SJSA1 (cell line): ENCODE data around the gene FAM153A. TPM values are rescaled to one million over a fixed set of nuclear protein-coding genes. Genes with fewer than 3 reads are reported as not detected.
"Not testable (repeated sequence)": the region's sequence is repeated elsewhere in the genome, so short reads cannot be mapped to it uniquely, and the experiment has no call there.

Source experiments
- DNase-seq, 2 experiments: peaks; one replicate each; pipeline ENCODE4 v3.0.0-alpha.2; 2015 to 2020; ENCODE audit warnings: low spot score in 2 of 2, low read depth in 1 of 2
- H3K27ac ChIP-seq: fragments of 250-450 bp; sonication (Bioruptor Pico); 2 replicates; pipeline ENCODE4 v1.5.1; 2020; ENCODE audit warnings: mild to moderate bottlenecking, moderate library complexity
- H3K27me3 ChIP-seq: fragments of 250-450 bp; sonication (Bioruptor Pico); replicated peaks from 2 replicates; pipeline ENCODE4 v1.5.1; 2020; ENCODE audit warnings: mild to moderate bottlenecking, moderate library complexity
- H3K36me3 ChIP-seq: fragments of 250-450 bp; sonication (Bioruptor Pico); 2 replicates; pipeline ENCODE4 v1.5.1; 2020; ENCODE audit warnings: mild to moderate bottlenecking
- H3K4me1 ChIP-seq: fragments of 250-450 bp; sonication (Bioruptor Pico); replicated peaks from 2 replicates; pipeline ENCODE4 v1.6.1; 2021; ENCODE audit warnings: mild to moderate bottlenecking
- H3K4me3 ChIP-seq: fragments of 250-450 bp; sonication (Bioruptor Pico); 2 replicates; pipeline ENCODE4 v1.5.1; 2020; ENCODE audit warnings: mild to moderate bottlenecking
- H3K9me3 ChIP-seq: fragments of 250-450 bp; sonication (Bioruptor Pico); replicated peaks from 2 replicates; pipeline ENCODE4 v1.5.1; 2020; ENCODE audit warnings: mild to moderate bottlenecking
- total RNA-seq: library from RNA; depleted of rRNA; stranded (reverse); fragments of >200 nt; shearing (Covaris generic); gene quantifications from 2 replicates; pipeline ENCODE4 v1.2.3, GENCODE V29; 2014; rRNA removed

The FAM153A gene
- not detected in 2 replicates for total RNA-seq

DNA sequence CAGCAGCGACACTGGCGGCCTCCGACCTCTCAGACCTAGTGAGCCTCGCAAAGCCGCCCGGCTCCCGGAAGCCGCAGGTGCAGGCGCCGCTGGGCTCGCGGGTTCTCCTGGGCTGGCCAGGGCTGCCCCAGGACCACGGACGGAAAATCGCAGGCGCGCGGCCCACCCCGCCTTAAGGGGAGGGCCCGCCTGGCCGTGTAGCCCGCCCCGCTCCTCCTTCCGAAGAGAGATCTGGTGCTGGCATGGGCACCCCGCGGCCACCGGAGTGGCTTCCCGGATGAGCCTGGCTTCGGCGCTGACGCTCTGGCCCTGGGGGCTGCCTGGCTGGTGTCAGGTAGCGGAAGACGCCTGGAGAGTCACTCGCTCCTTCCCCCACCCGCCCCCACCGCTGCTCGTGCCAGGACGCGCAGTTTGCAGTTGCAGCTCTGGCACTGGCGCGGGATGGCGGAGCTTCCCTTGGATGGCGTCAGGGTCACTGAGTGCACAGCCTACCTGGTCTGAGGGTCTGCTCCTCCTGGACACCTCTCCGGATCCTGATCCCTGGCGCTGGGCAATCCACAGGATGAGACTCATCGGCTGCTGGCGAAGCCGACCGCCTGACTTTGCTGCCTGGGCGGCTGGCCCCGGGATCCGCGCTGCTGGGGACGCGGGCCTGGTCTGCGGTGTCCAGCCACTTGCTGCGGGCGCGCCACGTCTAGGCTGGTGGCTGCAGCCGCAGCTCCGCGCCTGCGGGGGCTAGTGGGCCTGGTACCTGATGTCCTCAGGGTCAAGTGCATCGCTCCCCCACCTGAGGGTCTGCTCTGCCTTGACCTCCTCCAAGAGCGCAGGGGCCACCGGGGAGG, at the start of gene FAM153A:
FAM153A (minus strand) TSS at position 108 of the 842 bp plus-strand sequence.
- not testable (repeated sequence) for DNase-seq, H3K36me3 ChIP-seq

DNA sequence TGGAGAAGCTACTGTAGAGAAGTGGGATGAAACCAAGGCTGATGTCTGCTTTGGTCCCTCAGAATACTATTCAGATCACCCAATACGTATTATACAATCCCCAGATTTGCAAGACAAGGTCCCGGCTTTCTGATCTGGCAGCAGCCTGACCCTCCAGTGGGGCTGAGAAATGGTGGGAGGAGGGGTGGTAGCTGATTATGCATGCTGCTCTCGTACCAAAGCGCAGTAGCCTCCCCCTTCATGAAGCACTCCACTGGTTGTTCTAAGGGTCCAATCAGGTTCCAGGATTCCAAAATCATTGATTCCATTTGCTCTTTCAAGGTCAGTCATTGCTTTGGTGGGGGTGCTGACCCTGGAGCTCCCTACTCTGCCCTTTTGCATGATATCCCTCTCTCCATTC, 49.6 kb upstream of the FAM153A start:
- not testable (repeated sequence) for H3K9me3 ChIP-seq, DNase-seq, H3K36me3 ChIP-seq, H3K4me3 ChIP-seq, H3K27ac ChIP-seq, H3K4me1 ChIP-seq, H3K27me3 ChIP-seq

More for the DNA sequence above, at the start of gene FAM153A:
- H3K4me1 ChIP-seq, H3K9me3 ChIP-seq, H3K27me3 ChIP-seq, H3K27ac ChIP-seq, H3K4me3 ChIP-seq: not testable (repeated sequence)

DNA sequence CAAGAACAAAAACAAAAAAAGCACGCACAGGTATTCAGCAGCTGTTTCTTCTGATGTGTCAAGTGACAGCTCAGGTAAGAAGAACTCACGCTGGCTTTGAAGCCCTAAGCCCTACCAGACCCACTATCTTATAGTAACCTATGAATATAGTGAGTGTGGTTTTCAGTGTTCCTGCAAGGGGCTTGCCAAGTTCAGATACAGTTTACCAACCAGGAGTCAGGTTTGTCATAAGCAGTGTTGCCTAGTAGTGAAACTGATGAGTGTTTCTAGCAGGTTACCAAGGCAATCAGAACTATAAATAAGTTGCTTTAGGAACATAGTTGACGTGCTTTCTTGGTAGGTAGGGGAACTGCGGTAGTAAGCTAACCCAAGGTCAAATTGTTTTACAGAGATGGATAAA, 43.4 kb upstream of the FAM153A start:
- H3K4me1 ChIP-seq, DNase-seq, H3K36me3 ChIP-seq, H3K4me3 ChIP-seq, H3K27ac ChIP-seq, H3K9me3 ChIP-seq, H3K27me3 ChIP-seq: not testable (repeated sequence)

DNA sequence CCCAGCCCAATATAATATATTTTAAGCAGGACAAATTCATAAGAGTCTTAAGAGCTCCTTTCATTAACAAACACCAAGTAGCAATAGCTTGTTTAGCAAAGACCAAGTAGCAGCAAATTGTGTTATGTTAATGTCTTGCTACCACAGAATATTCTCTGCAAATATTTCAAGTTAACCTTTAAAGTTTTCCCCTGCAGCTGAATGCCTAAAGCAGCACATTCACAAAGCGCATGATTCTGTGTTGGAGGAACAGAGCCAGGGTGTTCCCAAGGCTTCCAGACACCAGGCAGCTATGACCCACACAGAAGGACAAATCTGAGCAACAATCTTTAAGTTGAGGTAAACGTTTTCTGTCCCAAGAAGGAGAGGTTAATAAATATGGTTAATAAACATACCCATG, 42.1 kb upstream of the FAM153A start:
- not testable (repeated sequence) for H3K27ac ChIP-seq, H3K27me3 ChIP-seq, H3K36me3 ChIP-seq, H3K9me3 ChIP-seq, H3K4me3 ChIP-seq, H3K4me1 ChIP-seq, DNase-seq

DNA sequence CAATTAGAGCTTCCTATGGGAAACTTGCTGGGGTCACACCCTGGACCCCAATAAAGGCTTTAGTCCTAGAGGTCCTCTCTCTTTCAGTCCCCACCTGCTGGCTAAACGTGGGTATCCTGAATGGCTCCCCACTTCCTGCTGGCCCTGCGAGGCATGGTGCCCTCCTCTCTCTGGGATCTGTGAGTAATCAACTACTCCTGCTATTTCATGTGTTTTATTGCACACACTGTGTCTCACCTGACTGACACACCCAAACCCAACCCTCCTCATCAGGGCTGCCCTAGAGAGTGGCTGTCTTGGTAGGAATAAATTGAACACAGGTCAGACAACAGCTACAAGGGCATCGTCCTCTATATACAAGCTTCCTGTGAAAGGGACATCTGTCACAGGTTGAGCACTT, 39.8 kb upstream of the FAM153A start:
- H3K27me3 ChIP-seq, H3K9me3 ChIP-seq, H3K27ac ChIP-seq, H3K4me3 ChIP-seq, H3K4me1 ChIP-seq, DNase-seq, H3K36me3 ChIP-seq: not testable (repeated sequence)

DNA sequence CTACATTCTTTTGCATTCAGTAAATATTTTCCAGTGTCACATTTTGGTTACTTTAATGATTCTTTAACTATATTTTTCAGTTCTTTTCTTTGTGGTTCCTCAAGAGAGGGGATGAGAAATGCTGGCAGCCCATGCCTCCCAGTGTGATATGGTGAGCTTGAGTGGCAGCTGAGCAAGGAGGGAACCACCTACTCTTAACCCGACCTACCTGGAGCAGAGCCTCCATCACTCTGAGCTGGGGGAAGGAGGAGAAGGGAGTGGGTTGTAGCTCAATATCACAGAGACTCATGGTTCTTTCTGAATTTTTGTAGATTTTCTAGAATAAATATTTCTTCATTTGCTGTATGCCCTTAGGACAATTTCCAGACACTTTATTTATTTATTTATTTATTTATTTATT, 37.0 kb upstream of the FAM153A start:
- H3K9me3 ChIP-seq, DNase-seq, H3K4me1 ChIP-seq, H3K27me3 ChIP-seq, H3K36me3 ChIP-seq, H3K27ac ChIP-seq, H3K4me3 ChIP-seq: not testable (repeated sequence)

DNA sequence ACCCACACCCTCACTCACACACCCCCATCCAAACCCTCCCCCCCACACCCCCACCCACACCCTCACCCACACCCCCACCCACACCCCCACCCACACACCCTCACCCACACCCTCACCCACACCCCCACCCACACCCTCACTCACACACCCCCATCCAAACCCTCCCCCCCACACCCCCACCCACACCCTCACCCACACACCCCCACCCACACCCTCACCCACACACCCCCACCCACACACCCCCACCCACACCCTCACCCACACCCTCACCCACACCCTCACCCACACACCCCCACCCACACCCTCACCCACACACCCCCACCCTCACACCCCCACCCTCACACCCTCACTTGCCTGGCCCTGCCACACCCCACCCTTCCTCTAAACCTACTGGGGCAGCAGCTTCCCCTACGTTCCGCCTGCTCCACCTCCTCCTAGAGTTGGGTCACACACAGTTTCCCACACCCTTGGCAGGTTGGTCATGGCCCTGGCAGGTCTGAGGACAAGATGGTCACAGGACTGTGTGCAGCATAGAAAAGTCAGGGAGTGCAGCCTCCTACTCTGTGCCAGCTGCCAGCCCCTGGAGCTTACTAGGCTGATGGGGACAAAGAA, 30.2 kb upstream of the FAM153A start:
- not testable (repeated sequence) for H3K4me3 ChIP-seq, H3K9me3 ChIP-seq

DNA sequence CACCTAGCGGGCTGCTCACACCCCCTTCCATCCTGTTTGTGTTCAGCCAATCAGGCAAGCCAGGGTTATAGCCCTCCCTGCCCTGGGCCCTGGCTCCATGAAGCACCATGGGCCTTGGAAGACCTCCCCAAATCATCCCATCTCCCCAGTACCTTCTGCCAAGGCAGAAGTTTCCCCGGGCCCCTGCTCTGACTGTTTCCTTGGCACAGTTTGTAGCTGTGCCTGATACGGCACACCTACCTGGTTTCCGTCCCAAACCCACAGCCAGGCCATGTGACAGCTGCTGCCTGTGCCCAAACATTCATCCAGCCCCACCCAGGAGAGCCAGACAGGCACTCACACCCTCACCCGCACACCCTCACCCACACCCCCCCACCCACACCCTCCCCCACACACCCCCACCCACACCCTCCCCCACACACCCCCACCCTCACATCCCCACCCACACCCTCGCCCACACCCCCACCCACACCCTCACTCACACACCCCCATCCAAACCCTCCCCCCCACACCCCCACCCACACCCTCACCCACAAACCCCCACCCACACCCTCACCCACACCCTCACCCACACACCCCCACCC, 29.6 kb upstream of the FAM153A start:
- H3K27me3 ChIP-seq, H3K36me3 ChIP-seq, H3K9me3 ChIP-seq, DNase-seq, H3K4me3 ChIP-seq, H3K4me1 ChIP-seq, H3K27ac ChIP-seq: not testable (repeated sequence)

More for the DNA sequence above, 30.2 kb upstream of the FAM153A start:
- H3K27ac ChIP-seq, H3K4me1 ChIP-seq, H3K27me3 ChIP-seq, DNase-seq, H3K36me3 ChIP-seq: not testable (repeated sequence)

DNA sequence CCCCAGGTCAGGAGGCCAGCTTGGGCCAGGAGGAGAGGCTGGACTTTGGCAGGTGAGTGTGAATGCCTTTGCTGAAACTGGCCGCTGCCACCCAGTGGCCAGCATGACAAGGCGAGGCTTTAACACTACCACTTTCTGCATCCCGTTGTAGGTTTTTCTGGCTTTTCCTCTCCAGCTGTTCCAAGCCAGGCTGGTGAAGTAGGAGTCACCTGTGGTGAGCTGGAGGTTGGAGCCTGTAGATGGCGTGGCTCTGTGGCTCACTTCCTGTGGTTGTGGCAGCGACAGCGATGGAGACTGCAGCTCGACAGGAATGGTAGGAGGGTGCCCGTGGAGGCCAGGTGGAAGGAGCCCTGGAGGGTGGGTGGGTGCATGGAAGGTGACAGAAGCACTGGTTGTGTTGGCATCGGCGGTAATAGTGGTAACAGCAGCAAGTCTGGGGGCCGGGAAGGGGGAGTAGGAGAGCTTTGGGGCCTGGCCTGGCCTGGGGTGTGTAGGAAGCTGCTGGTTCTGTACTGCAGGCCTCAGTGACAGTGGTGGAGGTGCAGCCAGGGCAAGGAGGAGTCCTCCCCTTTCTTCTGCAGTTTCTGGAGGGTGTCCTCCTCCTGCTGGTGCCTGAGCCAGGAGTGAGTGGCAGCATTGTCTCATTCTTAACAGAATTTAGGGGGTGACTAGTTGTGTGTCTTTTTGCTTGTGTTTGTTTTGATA, 26.7 kb upstream of the FAM153A start:
- H3K4me1 ChIP-seq, H3K9me3 ChIP-seq, H3K27ac ChIP-seq, H3K36me3 ChIP-seq, H3K4me3 ChIP-seq, H3K27me3 ChIP-seq, DNase-seq: not testable (repeated sequence)

DNA sequence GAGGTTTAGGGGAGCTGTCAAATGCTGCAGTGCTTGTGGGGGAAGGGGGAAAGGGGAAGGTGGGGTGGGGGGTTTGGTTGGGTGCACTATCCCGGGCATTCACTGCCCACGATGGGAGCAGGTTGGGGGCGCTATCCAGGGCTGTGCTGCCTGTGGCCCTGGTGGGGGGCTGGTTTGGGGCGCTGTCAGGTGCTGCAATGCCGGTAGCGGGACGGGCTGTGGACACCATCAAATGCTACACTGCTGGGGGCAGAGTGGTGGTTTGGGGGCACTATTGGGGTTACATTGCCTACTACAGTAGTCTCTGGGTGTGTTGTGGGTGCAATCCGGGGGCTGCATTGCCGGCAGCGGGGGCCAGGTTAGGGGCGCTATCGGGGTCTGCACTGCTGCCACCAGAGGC, 25.7 kb upstream of the FAM153A start:
- not testable (repeated sequence) for DNase-seq, H3K27me3 ChIP-seq, H3K4me3 ChIP-seq, H3K4me1 ChIP-seq, H3K27ac ChIP-seq, H3K9me3 ChIP-seq, H3K36me3 ChIP-seq

DNA sequence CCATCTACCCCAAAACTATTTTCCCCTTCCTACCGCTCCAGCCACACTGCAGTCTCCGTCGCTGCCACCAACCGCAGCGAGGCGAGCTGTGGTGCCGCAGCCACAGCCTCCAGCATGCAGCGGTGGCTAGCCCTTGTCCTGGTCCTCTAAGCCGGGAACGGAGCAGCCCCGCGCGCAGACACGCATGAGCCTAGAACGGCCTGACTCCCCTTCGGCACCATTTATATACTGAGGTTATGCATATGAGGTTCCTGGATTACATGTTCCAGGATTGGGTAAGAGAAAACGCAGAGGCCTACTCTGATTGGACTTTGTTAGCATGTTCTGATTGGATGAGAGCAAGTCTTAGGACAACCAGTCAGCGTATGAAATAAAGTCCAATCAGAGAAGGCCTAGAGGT, 24.6 kb upstream of the FAM153A start:
- H3K4me3 ChIP-seq, H3K9me3 ChIP-seq, H3K27me3 ChIP-seq, DNase-seq, H3K4me1 ChIP-seq, H3K36me3 ChIP-seq, H3K27ac ChIP-seq: not testable (repeated sequence)

DNA sequence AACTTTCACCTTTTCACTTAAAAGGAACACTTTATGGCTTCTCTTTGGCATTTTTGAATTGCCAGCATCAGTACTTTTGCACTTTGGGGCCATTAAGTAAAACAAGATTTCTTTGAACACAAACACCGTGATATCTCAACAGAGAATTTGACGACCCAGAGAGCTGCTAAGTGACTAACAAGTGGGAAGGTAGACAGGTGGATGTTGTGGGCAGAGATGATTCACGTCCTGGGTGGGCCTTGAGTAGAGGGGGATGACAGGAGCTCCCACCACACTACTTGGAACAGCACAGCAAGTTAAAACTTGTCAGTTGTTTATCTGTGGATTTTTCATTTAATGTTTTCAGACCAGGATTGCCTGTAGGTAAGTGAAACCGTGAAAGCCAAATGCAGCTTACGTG, 18.7 kb upstream of the FAM153A start:
- H3K4me3 ChIP-seq, H3K9me3 ChIP-seq, H3K27ac ChIP-seq, H3K4me1 ChIP-seq, H3K36me3 ChIP-seq, H3K27me3 ChIP-seq, DNase-seq: not testable (repeated sequence)

DNA sequence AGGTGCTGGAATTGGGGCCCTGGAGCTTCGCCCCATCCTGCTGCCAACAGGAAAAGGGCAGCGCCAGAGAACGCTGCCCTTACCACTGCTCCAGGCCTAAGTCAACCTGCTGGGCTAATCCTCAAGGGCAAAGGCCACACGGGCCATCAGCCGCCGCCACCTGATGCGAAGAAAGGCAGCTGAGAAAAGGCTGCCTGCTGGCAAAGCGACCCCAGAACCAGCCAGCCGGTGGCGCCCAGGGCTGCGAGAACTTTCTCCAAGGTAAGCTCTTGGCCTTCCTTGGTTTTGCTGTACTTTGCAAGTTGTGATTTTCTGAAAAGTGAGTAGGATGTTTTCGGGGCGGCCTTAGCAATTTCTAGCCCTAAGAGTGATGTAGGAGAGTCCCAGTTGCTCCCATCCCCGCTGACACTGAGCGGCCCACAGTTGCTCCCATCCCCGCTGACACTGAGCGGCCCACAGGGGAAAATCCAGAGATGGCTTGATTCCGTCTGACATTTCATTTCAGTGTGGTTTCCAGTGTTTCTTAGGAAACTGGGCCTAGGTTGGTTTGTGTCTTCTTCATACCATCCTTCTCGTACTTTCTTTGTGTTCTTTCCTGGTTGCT, 15.6 kb upstream of the FAM153A start:
- not testable (repeated sequence) for H3K27ac ChIP-seq, H3K27me3 ChIP-seq, H3K4me1 ChIP-seq, DNase-seq, H3K4me3 ChIP-seq, H3K9me3 ChIP-seq, H3K36me3 ChIP-seq

DNA sequence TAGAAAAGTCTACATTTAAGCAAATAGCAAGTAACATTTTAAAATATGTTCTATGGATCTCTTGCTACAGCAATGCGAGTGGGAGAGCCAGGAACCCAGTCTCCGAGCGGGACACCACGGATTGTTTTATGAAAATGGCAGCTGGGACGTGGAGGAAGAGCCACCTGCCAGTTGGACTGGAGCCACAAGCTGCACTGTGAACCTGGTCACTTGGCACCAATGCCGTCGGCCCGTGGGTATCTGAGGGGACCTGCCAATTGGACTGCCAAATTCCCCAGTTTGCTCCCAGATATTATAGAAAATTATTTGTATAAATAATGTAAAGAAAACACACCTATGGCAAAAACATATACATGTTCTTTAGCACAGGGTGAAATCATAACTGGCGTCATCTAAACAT, 10.6 kb upstream of the FAM153A start:
- H3K4me1 ChIP-seq, H3K9me3 ChIP-seq, H3K27ac ChIP-seq, H3K36me3 ChIP-seq, H3K4me3 ChIP-seq, DNase-seq, H3K27me3 ChIP-seq: not testable (repeated sequence)
